GM23338 (cell line): ENCODE data around the gene MAPKAPK3.

Experiments
- ETS1 ChIP-seq: IDR thresholded peaks from 2 replicates; pipeline ENCODE4 v1.6.1; 2016; ENCODE audit warnings: antibody characterized with exemption
- EZH2 ChIP-seq: fragments of 200-600 bp; sonication (generic); IDR thresholded peaks from one replicate; pipeline ENCODE4 v1.8.0; 2017; ENCODE audit warnings: antibody characterized with exemption, mild to moderate bottlenecking, low read depth; ENCODE audit not compliant: unreplicated experiment
- EZH2phosphoT487 ChIP-seq: fragments of 200-600 bp; sonication (generic); IDR thresholded peaks from one replicate; pipeline ENCODE4 v1.8.1; 2018; ENCODE audit warnings: antibody characterized with exemption; ENCODE audit not compliant: unreplicated experiment
- JUNB ChIP-seq: IDR thresholded peaks from one replicate; pipeline ENCODE4 v1.6.1; 2016; ENCODE audit warnings: antibody characterized with exemption; ENCODE audit not compliant: unreplicated experiment
- POLR2AphosphoS5 ChIP-seq: IDR thresholded peaks from 2 replicates; pipeline ENCODE4 v1.6.1; 2016; ENCODE audit warnings: antibody characterized with exemption, low read depth
- REST ChIP-seq: IDR thresholded peaks from one replicate; pipeline ENCODE4 v1.6.1; 2018; ENCODE audit warnings: antibody characterized with exemption; ENCODE audit not compliant: unreplicated experiment
- TF ChIP-seq, protein P1 (sequence below), 2 experiments: fragments of 200-600 bp in 1 of 2; sonication (generic) in 1 of 2; conservative IDR thresholded peaks; 2 replicates each; pipeline versions ENCODE4 v1.5.1 to v1.6.1; 2016 to 2017; ENCODE audit warnings: antibody characterized with exemption in 2 of 2, low read depth in 2 of 2, mild to moderate bottlenecking in 2 of 2, moderate library complexity in 1 of 2

DNA sequence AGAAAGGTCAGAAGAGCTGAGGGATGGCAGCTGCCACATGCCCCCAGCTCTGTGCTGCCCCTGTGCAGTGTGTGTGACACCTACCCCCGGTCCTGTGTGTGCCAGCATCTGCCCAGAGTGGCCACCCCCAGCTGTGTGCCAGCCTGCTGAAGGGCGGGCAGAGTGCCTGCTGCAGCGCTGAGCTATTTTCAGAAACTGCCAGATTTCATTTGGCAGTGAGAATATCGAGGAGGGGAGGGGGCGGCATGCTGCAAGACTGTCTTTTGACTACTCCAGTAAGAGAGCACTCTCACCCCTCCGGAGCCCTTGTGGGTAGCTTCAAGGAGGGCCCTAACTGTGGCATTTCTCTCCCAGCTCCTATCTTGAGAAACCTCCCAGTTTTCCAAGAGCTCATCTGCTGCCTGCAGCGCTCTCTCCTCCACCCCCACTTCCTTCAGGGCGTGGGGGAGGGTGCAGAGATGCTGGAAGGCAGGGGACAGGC lies 32.5 kb downstream of the MAPKAPK3 start:
- TF ChIP-seq, protein P1, sequence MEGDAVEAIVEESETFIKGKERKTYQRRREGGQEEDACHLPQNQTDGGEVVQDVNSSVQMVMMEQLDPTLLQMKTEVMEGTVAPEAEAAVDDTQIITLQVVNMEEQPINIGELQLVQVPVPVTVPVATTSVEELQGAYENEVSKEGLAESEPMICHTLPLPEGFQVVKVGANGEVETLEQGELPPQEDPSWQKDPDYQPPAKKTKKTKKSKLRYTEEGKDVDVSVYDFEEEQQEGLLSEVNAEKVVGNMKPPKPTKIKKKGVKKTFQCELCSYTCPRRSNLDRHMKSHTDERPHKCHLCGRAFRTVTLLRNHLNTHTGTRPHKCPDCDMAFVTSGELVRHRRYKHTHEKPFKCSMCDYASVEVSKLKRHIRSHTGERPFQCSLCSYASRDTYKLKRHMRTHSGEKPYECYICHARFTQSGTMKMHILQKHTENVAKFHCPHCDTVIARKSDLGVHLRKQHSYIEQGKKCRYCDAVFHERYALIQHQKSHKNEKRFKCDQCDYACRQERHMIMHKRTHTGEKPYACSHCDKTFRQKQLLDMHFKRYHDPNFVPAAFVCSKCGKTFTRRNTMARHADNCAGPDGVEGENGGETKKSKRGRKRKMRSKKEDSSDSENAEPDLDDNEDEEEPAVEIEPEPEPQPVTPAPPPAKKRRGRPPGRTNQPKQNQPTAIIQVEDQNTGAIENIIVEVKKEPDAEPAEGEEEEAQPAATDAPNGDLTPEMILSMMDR (conservative IDR thresholded peaks at IDR 0.05; ENCODE audit: low read depth in 2 of 2), result no peak
- no peak for TF ChIP-seq EZH2
- TF ChIP-seq POLR2AphosphoS5, result no peak
- no peak for TF ChIP-seq EZH2phosphoT487
- TF ChIP-seq REST, result no peak
- TF ChIP-seq JUNB, result no peak
- TF ChIP-seq ETS1, result no peak
